ENCODE measurements around the gene CEP126.
"Not testable (repeated sequence)": the region's sequence is repeated elsewhere in the genome, so short reads cannot be mapped to it uniquely, and the experiment has no call there.

The CEP126 gene

DNA sequence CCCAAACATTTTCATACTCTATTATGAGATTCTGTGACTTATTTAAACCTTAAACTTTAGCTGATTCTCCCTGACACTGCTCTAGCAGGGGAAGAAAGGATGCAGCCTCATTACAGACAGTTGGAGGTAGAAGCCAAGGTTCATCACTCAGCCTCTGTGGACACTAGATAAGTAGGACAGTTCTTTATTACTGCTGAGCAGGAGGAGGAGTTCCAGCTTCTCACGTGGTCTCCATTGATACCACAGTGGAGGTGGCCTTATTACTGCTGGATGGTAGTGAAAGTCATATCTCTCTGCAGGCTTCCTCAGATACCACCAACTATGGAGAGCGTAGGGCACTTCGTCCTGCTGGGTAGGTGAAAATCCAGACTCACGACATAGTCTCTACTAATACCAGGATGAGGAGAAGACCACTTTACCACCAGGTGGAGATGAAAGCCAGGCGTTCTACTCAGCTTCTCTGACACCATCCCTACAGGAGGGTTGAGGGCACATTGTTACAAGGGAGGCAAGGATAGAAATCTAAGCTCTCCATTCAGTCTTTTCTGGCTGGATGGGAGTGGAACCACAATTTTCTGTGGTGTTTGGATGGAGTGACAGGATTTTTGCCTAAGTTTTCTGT lies 14.6 kb downstream of the CEP126 start:
- DNase-seq (ENCODE audit: low spot score) = no peak

DNA sequence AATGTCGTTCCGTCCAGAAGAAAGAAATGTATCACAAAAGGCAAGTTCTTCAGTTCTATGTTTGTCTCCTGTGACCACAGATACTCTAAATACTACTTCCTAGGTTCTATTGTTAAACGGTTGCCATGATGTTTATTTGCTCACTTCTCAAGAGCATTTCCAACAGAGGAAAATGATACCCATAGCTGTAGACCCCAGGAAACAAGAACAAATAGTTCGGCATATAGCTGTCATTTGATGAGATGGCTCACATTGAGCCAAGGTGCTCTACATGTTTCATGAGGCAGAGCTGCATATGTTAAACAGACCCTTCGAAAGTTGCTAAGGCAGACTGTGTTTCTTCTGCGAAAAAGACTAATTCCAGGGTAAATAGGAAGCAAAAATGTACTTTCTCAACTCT lies 16.9 kb downstream of the CEP126 start:
- DNase-seq (ENCODE audit: low spot score) = no peak

DNA sequence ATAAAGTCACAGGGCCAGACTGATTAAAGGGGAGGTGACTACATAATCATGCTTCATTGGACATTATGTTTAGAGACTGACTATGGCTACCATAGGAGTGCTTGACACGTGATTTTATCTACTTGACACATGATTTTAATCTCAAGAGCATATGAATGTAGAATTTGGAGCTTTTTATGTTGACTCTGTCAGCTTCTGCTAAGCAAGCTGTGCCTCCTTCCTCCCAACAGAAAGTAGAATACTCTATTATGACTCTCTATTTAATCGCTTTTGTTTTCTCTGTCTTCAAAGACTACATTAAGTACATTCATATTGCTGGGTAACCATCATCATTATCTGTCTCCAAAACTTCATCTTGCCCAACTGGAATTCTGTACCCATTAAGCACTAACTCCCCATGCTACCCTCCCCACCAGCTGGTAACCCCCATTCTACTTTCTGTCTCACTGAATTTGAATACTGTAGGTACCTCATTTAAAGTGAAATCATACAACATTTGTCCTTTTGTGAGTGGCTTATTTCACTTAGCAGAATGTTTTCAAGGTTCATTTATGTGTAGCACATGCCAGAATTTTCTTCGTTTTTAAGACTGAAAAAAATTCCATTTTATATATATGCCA lies 26.2 kb downstream of the CEP126 start:
- DNase-seq (ENCODE audit: low spot score) = no peak

DNA sequence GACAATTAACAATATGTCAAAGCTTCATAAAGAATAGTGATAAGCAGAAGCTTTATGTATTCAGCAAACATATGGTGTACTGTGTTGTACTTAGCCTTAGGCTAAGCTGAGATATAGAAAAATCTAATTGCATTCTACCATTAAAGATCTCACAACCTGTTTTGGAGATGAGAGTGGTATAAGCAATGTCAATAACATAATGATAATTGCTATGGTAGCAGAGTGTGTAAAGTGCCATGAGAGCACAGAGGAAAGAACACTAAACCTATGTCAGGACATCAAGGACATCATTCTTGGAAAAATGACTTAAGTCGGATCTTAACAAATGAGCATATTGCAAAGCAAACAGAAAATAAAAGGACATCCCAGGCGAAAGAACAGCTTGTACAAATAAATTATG lies 30.1 kb downstream of the CEP126 start:
- DNase-seq (ENCODE audit: low spot score) = no peak

DNA sequence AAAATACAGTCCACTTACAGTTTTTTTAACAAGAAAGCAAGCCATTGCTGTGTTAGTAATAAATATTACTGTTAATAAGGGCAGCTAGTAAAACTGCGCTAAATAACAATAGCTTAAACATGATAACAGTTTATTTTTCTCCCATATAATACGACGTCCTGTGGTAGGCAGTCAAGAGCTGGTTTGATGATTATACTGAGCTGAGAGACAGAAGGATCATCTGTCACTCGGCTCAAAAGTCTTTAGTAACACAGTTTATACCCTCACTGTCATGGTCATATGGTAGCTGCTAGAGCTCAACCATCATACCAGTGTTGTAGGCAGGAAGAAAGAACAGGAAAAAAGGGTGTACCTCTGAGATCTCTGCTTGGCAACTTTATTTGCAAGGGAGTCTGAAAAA lies 30.6 kb downstream of the CEP126 start:
- no peak for DNase-seq (ENCODE audit: low spot score)

DNA sequence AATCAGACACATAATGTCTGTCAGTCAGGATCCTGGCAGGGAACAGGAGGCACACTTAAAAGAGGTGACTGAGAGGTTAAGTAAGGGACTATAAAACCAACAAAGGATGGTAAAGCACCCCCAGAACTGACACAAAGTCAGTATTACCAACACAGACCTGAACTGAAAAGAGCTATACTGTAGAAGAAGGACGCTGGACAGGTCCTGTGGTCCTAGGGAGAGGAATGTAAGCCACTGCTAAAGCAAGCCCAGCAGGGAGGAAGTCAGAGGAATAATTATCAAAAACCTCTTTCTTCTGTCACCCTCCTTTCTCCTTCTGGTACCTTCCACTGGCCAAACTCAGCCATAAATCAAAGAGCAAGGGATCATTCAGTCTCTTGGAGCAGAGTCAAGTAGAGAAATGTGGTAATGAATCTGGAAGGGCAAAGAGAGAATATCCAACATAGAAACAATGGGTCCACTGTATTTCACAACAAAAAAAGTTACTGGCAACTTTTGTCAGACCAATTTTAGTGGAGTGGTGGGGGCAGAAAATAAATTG lies 34.9 kb downstream of the CEP126 start:
- DNase-seq (ENCODE audit: low spot score) = no peak

DNA sequence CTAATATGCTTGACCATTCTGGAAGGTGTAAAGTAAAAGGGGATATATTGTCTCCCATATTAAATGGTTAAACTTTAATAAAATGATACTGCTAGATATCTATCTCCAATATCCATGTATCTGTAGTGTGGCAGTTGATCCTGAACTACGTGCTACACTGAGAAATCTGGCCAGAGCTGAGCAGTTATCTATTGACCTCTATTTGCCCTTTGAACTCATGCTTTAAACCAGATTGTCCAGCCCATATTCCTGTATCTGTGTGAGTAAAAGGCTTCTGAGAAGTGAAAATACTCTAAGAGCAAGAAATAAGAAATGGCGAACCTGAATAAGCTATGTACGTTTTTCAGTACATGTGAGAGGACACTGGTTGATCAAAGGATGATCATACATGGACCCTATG lies 40.5 kb downstream of the CEP126 start:
- no peak for DNase-seq (ENCODE audit: low spot score)

GRCh38 chr11:101955701-101956100 lies 40.9 kb downstream of the CEP126 start:
- DNase-seq (ENCODE audit: low spot score) = no peak

GRCh38 chr11:101960231-101960630 lies 45.4 kb downstream of the CEP126 start:
- no peak for DNase-seq (ENCODE audit: low spot score)

GRCh38 chr11:101964200-101964599 lies 49.4 kb downstream of the CEP126 start:
- not testable (repeated sequence) for DNase-seq (ENCODE audit: low spot score)

GRCh38 chr11:101974255-101974654 lies 59.4 kb downstream of the CEP126 start:
- DNase-seq (ENCODE audit: low spot score) = no peak

DNA sequence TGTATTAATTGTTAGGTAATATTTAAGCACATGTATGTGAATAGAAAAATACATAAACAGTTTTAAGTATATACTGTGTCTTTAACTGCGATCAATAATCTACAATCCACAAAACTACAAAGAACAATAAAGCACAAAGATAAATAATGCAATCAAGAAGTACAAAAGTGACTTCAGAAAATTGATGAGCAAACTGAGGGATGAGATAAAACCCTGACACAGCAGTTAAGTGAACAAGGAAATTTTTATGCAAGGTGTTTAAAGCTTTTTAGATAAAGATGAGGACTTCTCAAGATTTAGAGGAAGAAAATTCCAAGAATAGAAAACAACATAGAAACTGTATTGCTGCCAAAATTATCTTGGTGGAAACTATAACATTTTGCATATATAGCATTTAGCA lies 60.0 kb downstream of the CEP126 start:
- DNase-seq (ENCODE audit: low spot score) = no peak

DNA sequence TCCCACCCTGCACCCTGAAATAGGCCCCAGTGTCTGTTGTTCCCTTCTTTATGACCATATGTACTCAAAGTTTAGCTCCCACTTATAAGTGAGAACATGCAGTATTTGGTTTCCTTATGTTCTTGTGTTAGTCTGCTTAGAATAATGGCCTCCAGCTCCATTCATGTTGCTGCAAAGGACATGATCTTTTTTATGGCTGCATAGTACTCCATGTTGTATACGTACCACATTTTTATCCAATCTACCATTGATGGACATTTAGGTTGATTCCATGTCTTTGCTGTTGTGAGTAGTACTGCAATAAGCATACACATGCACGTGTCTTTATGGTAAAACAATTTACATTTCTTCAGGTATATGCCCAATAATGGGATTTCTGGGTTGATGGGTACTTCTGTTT lies 60.9 kb downstream of the CEP126 start:
- DNase-seq (ENCODE audit: low spot score) = no peak

- no peak for DNase-seq (ENCODE audit: low spot score)
These were observed 72.6 kb downstream of the CEP126 start for GRCh38 chr11:101987370-101987769.

DNA sequence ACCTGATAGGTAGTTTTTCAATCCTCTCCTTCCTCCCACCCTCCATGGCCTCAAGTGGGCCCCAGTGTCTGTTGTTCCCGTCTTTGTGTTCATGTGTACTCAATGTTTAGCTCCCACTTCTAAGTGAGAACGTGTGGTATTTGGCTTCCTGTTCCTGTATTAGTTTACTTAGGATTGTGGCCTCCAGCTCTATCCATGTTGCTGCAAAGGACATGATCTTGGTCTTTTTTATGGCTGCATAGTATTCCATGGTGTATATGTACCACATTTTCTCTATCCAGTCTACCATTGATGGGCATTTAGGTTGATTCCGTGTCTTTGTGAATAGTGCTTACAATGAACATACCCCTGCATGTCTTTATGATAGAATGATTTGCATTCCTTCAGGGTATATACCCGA lies 78.4 kb downstream of the CEP126 start:
- DNase-seq (ENCODE audit: low spot score) = no peak

- not testable (repeated sequence) for DNase-seq (ENCODE audit: low spot score)
These were observed 79.3 kb downstream of the CEP126 start for GRCh38 chr11:101994052-101994469.

DNA sequence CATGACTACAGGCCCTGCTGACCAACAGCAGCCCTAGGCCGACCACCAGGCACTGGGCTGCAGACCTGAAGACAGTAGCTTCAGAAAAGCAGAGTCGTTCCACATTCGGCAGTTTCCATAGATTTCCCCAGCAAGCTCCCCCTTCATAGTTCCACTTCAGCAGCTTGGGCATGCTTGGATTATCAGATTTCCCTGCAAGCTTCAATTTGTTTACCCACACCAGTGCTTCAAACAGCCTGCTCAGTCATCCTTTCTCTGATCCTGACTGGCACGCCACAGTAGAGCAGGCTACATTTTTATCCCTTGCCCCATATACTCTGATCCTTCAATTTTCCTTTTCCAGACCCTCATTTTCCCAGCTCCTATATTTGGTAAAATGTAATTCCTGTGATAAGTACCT lies 81.3 kb downstream of the CEP126 start:
- no peak for DNase-seq (ENCODE audit: low spot score)

- DNase-seq (ENCODE audit: low spot score) = no peak
These were observed 87.0 kb downstream of the CEP126 start for GRCh38 chr11:102001657-102002338.

DNA sequence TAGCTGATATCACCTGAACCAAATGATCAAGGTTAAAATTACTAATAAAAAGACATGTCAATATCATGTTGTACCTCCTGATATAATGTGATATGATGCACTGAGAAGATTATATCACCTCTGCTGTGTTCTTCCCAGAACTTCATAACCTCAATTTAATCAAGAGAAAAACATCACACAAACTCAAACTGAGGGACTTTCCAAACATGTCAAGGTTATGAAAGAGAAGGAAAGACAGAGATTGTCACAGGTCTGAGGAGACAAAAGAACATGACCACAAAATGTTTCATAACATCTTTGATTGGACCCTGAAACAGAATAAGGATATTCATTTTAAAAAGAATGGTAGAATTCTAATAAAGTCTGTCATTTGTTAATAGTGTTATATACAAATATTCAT lies 89.4 kb downstream of the CEP126 start:
- no peak for DNase-seq (ENCODE audit: low spot score)

GRCh38 chr11:102005306-102005705 lies 90.5 kb downstream of the CEP126 start:
- DNase-seq (ENCODE audit: low spot score) = no peak

GRCh38 chr11:102006835-102007566 lies 92.2 kb downstream of the CEP126 start:
- DNase-seq (ENCODE audit: low spot score) = no peak

- DNase-seq (ENCODE audit: low spot score) = peak; percentile 45
These were observed 93.0 kb downstream of the CEP126 start for GRCh38 chr11:102007567-102008437.
